Activated naive CD4-positive, alpha-beta T cell treated with anti-CD3 and anti-CD28 coated beads for 36 hours (primary cell): Measurements from ENCODE around the gene OLR1. TPM values are rescaled to one million over a fixed set of nuclear protein-coding genes. Genes with fewer than 3 reads are reported as not detected.
"Not testable (repeated sequence)": the region's sequence is repeated elsewhere in the genome, so short reads cannot be mapped to it uniquely, and the experiment has no call there.

Experiments
- CTCF ChIA-PET: fragments of 350-600 bp; sonication (Branson Sonifier 250); formaldehyde crosslinking; loops from one replicate; lab custom pipeline; 2021; ENCODE audit warnings: antibody characterized with exemption; lab: Charles Lee
- DNase-seq: peaks from one replicate; pipeline ENCODE4 v3.0.0-alpha.2; 2020
- H3K27ac Mint-ChIP-seq: one replicate; pipeline ENCODE4 v1.8.0; 2021; ENCODE audit warnings: mild to moderate bottlenecking, mixed read lengths
- H3K27me3 Mint-ChIP-seq: one replicate; pipeline ENCODE4 v1.8.0; 2021; ENCODE audit warnings: low read depth, mixed read lengths
- H3K36me3 Mint-ChIP-seq: one replicate; pipeline ENCODE4 v1.8.0; 2021; ENCODE audit warnings: low read depth, mixed read lengths
- H3K4me1 Mint-ChIP-seq: one replicate; pipeline ENCODE4 v1.8.0; 2021; ENCODE audit warnings: low read depth, mixed read lengths
- H3K4me3 Mint-ChIP-seq: one replicate; pipeline ENCODE4 v1.8.0; 2021; ENCODE audit warnings: mild to moderate bottlenecking, moderate library complexity, mixed read lengths
- H3K9me3 Mint-ChIP-seq: one replicate; pipeline ENCODE4 v1.8.0; 2021; ENCODE audit warnings: mixed read lengths
- intact Hi-C: fragments of 100-400 bp; cut with micrococcal nuclease; formaldehyde crosslinking; loops from one replicate; pipeline ENCODE4 v1.15.1; 2023
- total RNA-seq, 2 experiments: library from RNA; stranded (reverse); gene quantifications; one replicate each; pipeline ENCODE4 v1.2.3, GENCODE V29; 2021

Gene OLR1
- total RNA-seq, 2 experiments from 2014 or later = not detected

- Mint-ChIP-seq H3K4me1 (peaks cover 25% of the 10 kb centered on the region), H3K9me3 (no peaks in the 10 kb centered on the region), H3K27me3 (no peaks in the 10 kb centered on the region), H3K36me3 (no peaks in the 10 kb centered on the region), H3K27ac (no peak overlapping the region), H3K4me3 (no peak overlapping the region)
- intact Hi-C loops = loop anchor here (10.0 kb wide), 1 partner anchor 547 kb away; the partner anchor contains the start of gene CLEC2D
- DNase-seq = no peak
- CTCF ChIA-PET = interaction anchor here (1.2 kb wide), 1 partner anchor 58 kb away, joined by 3 read pairs; no protein-coding TSS in a partner anchor
Observed at GRCh38 chr12:10211101-10211939, 39.4 kb upstream of the OLR1 start.

DNA sequence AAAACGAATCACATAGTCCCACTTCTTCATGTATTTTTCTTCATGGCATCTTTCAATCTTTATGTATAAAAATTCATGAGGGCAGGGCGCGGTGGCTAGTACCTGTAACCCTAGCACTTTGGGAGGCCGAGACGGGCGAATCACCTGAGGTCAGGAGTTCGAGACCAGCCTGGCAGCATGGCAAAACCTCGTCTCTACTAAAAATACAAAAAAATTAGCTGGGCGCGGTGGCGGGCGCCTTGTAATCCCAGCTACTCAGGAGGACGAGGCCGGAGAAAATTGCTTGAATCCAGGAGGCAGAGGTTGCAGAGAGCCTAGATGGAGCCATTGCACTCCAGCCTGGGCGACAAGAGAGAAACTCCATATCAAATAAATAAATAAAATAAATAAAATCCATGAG, 38.3 kb upstream of the OLR1 start:
- Mint-ChIP-seq H3K4me3 (no peak overlapping the region), H3K27ac (no peak overlapping the region), H3K9me3 (no peaks in the 10 kb centered on the region), H3K27me3 (no peaks in the 10 kb centered on the region), H3K36me3 (no peaks in the 10 kb centered on the region), H3K4me1 (peaks cover 22% of the 10 kb centered on the region)
- no peak for DNase-seq
- intact Hi-C loops = loop anchor here (10.0 kb wide), 1 partner anchor 545 kb away; the partner anchor contains the start of gene CLEC2D
- CTCF ChIA-PET = no interaction called here

DNA sequence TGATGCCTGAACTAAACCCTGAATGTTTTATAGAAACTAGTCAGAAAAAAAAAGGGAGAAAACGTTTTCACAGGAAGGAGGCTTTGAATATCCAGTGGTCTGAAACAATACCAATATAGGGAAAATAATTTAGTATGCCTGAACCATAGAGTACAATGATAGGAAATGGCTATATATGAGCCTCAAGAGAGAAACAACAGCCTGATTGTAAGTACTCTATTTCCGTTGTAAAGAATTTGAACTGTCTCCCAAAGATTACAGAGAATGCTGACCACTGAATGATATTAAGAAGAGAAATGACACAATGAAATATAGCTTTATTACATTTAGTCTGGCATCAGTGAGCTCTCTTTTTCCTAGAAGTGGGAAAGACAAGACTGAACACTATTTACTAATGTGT, 35.2 kb upstream of the OLR1 start:
- no peaks in the 10 kb centered on the region for H3K36me3 Mint-ChIP-seq
- H3K9me3 Mint-ChIP-seq = no peaks in the 10 kb centered on the region
- DNase-seq = no peak
- no peak overlapping the region for H3K27ac Mint-ChIP-seq
- intact Hi-C loops = no loop called here
- H3K4me3 Mint-ChIP-seq = no peak overlapping the region
- peaks cover 4% of the 10 kb centered on the region for H3K4me1 Mint-ChIP-seq
- no peaks in the 10 kb centered on the region for H3K27me3 Mint-ChIP-seq
- CTCF ChIA-PET = interaction anchor here (0.6 kb wide), 1 partner anchor 10 kb away, joined by 4 read pairs; no protein-coding TSS in a partner anchor

DNA sequence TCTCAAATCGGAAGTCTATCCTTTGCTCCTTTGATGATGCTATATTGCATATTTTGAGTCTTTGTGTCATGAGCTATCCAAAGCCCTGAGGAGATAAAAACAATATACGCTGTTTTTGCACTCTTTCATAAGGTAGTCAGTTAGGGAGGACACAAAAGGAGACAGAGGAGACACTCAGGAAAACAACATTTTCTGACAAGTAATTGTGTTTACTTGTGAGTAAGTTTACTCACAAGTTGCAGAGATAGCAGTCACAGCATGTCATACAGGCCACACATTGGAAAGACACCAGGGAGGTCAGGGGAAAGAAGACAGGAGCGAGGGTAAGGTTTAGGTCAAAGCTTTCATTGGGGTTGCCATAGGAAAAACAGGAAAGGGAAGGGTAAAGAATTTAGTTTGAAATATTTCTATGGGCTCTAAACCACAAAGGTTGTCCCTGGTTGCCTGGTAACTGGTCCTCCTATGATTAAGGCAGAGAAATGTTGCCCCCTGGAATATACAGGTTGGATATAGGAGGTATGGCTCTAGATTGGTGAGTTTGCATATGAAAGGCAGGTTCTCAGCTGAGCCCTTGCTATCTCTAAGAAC, 33.4 kb upstream of the OLR1 start:
- intact Hi-C loops = no loop called here
- Mint-ChIP-seq H3K27ac (no peak overlapping the region), H3K4me3 (no peak overlapping the region), H3K9me3 (no peaks in the 10 kb centered on the region), H3K4me1 (no peaks in the 10 kb centered on the region), H3K36me3 (no peaks in the 10 kb centered on the region), H3K27me3 (no peaks in the 10 kb centered on the region)
- no peak for DNase-seq
- CTCF ChIA-PET = no interaction called here

DNA sequence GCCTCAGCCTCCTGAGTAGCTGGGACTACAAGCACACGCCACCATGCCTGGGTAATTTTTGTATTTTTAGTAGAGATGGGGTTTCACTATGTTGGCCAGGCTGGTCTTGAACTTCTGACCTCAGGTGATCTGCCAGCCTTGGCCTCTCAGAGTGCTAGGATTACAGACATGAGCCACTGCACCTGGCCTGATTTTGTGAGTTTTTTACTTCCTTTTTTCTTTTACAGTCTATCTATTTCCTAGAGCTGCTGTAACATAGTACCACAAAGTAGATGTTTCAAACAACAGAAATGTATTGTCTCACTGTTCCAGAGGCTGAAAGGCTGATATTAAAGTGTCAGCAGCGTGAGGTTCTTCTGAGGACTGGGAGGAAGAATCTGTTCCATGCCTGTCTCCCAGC, 32.6 kb upstream of the OLR1 start:
- H3K4me3 Mint-ChIP-seq, H3K4me1 Mint-ChIP-seq, H3K27me3 Mint-ChIP-seq, CTCF ChIA-PET, intact Hi-C loops, DNase-seq, H3K36me3 Mint-ChIP-seq, H3K9me3 Mint-ChIP-seq, H3K27ac Mint-ChIP-seq: not testable (repeated sequence)

- Mint-ChIP-seq H3K4me3 (no peak overlapping the region), H3K4me1 (no peaks in the 10 kb centered on the region), H3K27me3 (peaks cover 5% of the 10 kb centered on the region), H3K27ac (no peak overlapping the region), H3K9me3 (no peaks in the 10 kb centered on the region), H3K36me3 (no peaks in the 10 kb centered on the region)
- DNase-seq = no peak
- CTCF ChIA-PET = no interaction called here
- intact Hi-C loops = no loop called here
Observed at GRCh38 chr12:10197879-10198278, 25.9 kb upstream of the OLR1 start.

- Mint-ChIP-seq H3K4me3 (no peak overlapping the region), H3K27me3 (peaks cover 5% of the 10 kb centered on the region), H3K4me1 (no peaks in the 10 kb centered on the region), H3K27ac (no peak overlapping the region), H3K36me3 (no peaks in the 10 kb centered on the region), H3K9me3 (no peaks in the 10 kb centered on the region)
- intact Hi-C loops = no loop called here
- CTCF ChIA-PET = interaction anchor here (0.7 to 1.5 kb wide), 4 partner anchors 12 to 256 kb away, joined by 4 to 6 read pairs (median 4); partner anchors contain the start of gene GABARAPL1
- no peak for DNase-seq
Observed at GRCh38 chr12:10196210-10196609, 24.3 kb upstream of the OLR1 start.

GRCh38 chr12:10194160-10194670, 22.3 kb upstream of the OLR1 start:
- H3K4me1 Mint-ChIP-seq = peaks cover 4% of the 10 kb centered on the region
- no peak for DNase-seq
- H3K27me3 Mint-ChIP-seq = peaks cover 5% of the 10 kb centered on the region
- no peak overlapping the region for H3K27ac Mint-ChIP-seq
- intact Hi-C loops = loop anchor here (5.0 kb wide), 1 partner anchor 382 kb away; no protein-coding TSS in a partner anchor
- CTCF ChIA-PET = interaction anchor here (0.7 to 1.5 kb wide), 4 partner anchors 14 to 368 kb away, joined by 3 to 5 read pairs (median 3); no protein-coding TSS in a partner anchor
- H3K9me3 Mint-ChIP-seq = no peaks in the 10 kb centered on the region
- no peaks in the 10 kb centered on the region for H3K36me3 Mint-ChIP-seq
- H3K4me3 Mint-ChIP-seq = no peak overlapping the region

GRCh38 chr12:10191865-10192264, 19.9 kb upstream of the OLR1 start:
- Mint-ChIP-seq H3K4me1 (peaks cover 4% of the 10 kb centered on the region), H3K4me3 (no peak overlapping the region), H3K9me3 (no peaks in the 10 kb centered on the region), H3K36me3 (no peaks in the 10 kb centered on the region), H3K27me3 (peaks cover 5% of the 10 kb centered on the region), H3K27ac (no peak overlapping the region)
- intact Hi-C loops = loop anchor here (5.0 kb wide), 1 partner anchor 380 kb away; no protein-coding TSS in a partner anchor
- no peak for DNase-seq
- CTCF ChIA-PET = interaction anchor here (0.8 to 5.9 kb wide), 3 partner anchors 23 to 158 kb away, joined by 3 to 63 read pairs (median 3); no protein-coding TSS in a partner anchor

GRCh38 chr12:10190558-10191388, 18.8 kb upstream of the OLR1 start:
- peaks cover 4% of the 10 kb centered on the region for H3K4me1 Mint-ChIP-seq
- peaks cover 6% of the 10 kb centered on the region for H3K27me3 Mint-ChIP-seq
- intact Hi-C loops = loop anchor here (1.0 to 5.0 kb wide), 5 partner anchors 37 to 442 kb away; partner anchors contain the start of gene CLEC12B
- DNase-seq = peak; percentile 74
- H3K4me3 Mint-ChIP-seq = no peak overlapping the region
- H3K9me3 Mint-ChIP-seq = no peaks in the 10 kb centered on the region
- H3K36me3 Mint-ChIP-seq = no peaks in the 10 kb centered on the region
- CTCF ChIA-PET = interaction anchor here (0.7 to 5.9 kb wide), 6 partner anchors 33 to 157 kb away, joined by 3 to 63 read pairs (median 4); no protein-coding TSS in a partner anchor
- no peak overlapping the region for H3K27ac Mint-ChIP-seq

DNA sequence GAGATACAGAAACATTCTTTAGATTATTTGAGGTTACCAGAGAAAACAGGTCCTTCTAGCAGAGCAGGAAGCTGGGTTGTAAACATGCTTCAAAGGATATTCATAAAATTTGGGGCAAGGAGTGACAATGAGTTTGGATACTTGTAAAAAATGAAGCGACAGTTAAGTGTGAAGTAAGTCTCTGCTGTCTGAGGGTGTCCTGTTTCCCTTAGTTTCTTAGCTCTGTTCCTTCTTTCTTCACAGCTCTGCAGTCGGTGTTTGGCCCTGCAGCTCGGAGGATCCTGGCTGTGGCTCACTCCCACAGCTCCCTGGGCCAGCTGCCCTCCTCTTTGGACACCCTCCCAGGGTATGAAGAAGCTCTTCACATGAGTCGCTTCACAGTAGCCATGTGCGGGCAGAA, 17.7 kb upstream of the OLR1 start:
- Mint-ChIP-seq H3K4me3 (no peak overlapping the region), H3K9me3 (no peaks in the 10 kb centered on the region), H3K27me3 (peaks cover 5% of the 10 kb centered on the region), H3K27ac (no peak overlapping the region), H3K36me3 (no peaks in the 10 kb centered on the region), H3K4me1 (peaks cover 4% of the 10 kb centered on the region)
- CTCF ChIA-PET = interaction anchor here (0.6 to 5.9 kb wide), 4 partner anchors 29 to 1273 kb away, joined by 3 to 63 read pairs (median 4); no protein-coding TSS in a partner anchor
- intact Hi-C loops = loop anchor here (1.0 to 5.0 kb wide), 5 partner anchors 36 to 441 kb away; partner anchors contain the start of gene CLEC12B
- DNase-seq = no peak
